ENCODE results near the gene LVRN.

LVRN gene

GRCh38 chr5:116032094-116032517 lies 69.8 kb downstream of the LVRN start, which contains the start of gene ARL14EPL:
ARL14EPL (plus strand) TSS chr5:116032472; CDS start chr5:116051466, 18,994 bp downstream.
- DNase-seq = no peak

- DNase-seq = no peak
Observed at GRCh38 chr5:116032991-116033390, 70.7 kb downstream of the LVRN start.

GRCh38 chr5:116035123-116035522 lies 72.8 kb downstream of the LVRN start:
- DNase-seq = no peak

GRCh38 chr5:116037236-116037822 lies 75.1 kb downstream of the LVRN start:
- no peak for DNase-seq

- DNase-seq = no peak
Observed at GRCh38 chr5:116038817-116039216, 76.5 kb downstream of the LVRN start.

- no peak for DNase-seq
Observed at GRCh38 chr5:116042375-116042774, 80.1 kb downstream of the LVRN start.

GRCh38 chr5:116044073-116044472 lies 81.8 kb downstream of the LVRN start:
- DNase-seq = no peak

GRCh38 chr5:116045821-116046220 lies 83.5 kb downstream of the LVRN start:
- no peak for DNase-seq

- no peak for DNase-seq
Observed at GRCh38 chr5:116046261-116046660, 84.0 kb downstream of the LVRN start.

GRCh38 chr5:116046823-116047222 lies 84.5 kb downstream of the LVRN start:
- no peak for DNase-seq

GRCh38 chr5:116058346-116058936 lies 96.2 kb downstream of the LVRN start:
- no peak for DNase-seq

GRCh38 chr5:116062352-116062751 lies 100.1 kb downstream of the LVRN start:
- no peak for DNase-seq

GRCh38 chr5:116063950-116064349 lies 101.7 kb downstream of the LVRN start:
- DNase-seq = no peak

GRCh38 chr5:116068028-116068632 lies 105.9 kb downstream of the LVRN start:
- no peak for DNase-seq

- no peak for DNase-seq
Observed at GRCh38 chr5:116071211-116071610, 108.9 kb downstream of the LVRN start.

- no peak for DNase-seq
Observed at GRCh38 chr5:116075191-116075831, 113.0 kb downstream of the LVRN start.

- no peak for DNase-seq
Observed at GRCh38 chr5:116076496-116076895, 114.2 kb downstream of the LVRN start.

Measured in DMS79 (cell line).